NCI-H2107 (cell line): ENCODE results near the gene KCNQ2.

Experiments used
- DNase-seq: peaks from one replicate; lab custom pipeline; 2025; lab: John Stamatoyannopoulos, UW

KCNQ2 gene

GRCh38 chr20:63454731-63455567 lies 17.5 kb downstream of the KCNQ2 start:
- no peak for DNase-seq

- DNase-seq, result no peak
Observed at GRCh38 chr20:63452821-63453523, 19.5 kb downstream of the KCNQ2 start.

GRCh38 chr20:63452341-63452740 lies 20.1 kb downstream of the KCNQ2 start:
- DNase-seq, result no peak

- DNase-seq, result no peak
Observed at GRCh38 chr20:63451821-63452220, 20.6 kb downstream of the KCNQ2 start.

- no peak for DNase-seq
Observed at GRCh38 chr20:63449796-63450730, 22.4 kb downstream of the KCNQ2 start.

- no peak for DNase-seq
Observed at GRCh38 chr20:63449025-63449424, 23.4 kb downstream of the KCNQ2 start.

- no peak for DNase-seq
Observed at GRCh38 chr20:63448031-63448430, 24.4 kb downstream of the KCNQ2 start.

- no peak for DNase-seq
Observed at GRCh38 chr20:63447320-63447719, 25.1 kb downstream of the KCNQ2 start.

GRCh38 chr20:63446216-63447024 lies 26.0 kb downstream of the KCNQ2 start:
- no peak for DNase-seq

GRCh38 chr20:63445075-63445734 lies 27.2 kb downstream of the KCNQ2 start:
- no peak for DNase-seq

GRCh38 chr20:63444548-63444947 lies 27.9 kb downstream of the KCNQ2 start:
- DNase-seq, result no peak

- no peak for DNase-seq
Observed at GRCh38 chr20:63443606-63444395, 28.7 kb downstream of the KCNQ2 start.

GRCh38 chr20:63442100-63442493 lies 30.4 kb downstream of the KCNQ2 start:
- DNase-seq, result peak; percentile 64

GRCh38 chr20:63441136-63442099 lies 31.0 kb downstream of the KCNQ2 start:
- no peak for DNase-seq

- no peak for DNase-seq
Observed at GRCh38 chr20:63440366-63440955, 32.0 kb downstream of the KCNQ2 start.

GRCh38 chr20:63439866-63440265 lies 32.6 kb downstream of the KCNQ2 start:
- DNase-seq, result no peak

- no peak for DNase-seq
Observed at GRCh38 chr20:63438121-63438520, 34.3 kb downstream of the KCNQ2 start.

- DNase-seq, result no peak
Observed at GRCh38 chr20:63435552-63435951, 36.9 kb downstream of the KCNQ2 start.
